Loucy (cell line): Measurements from ENCODE around the gene SP2.

ENCODE experiments used
- H2AFZ ChIP-seq: fragments of 200-600 bp; sonication (generic); 2 replicates; pipeline ENCODE4 v1.6.0; 2016; ENCODE audit warnings: antibody characterized with exemption, mild to moderate bottlenecking, low read length, moderate library complexity
- H3F3A ChIP-seq: fragments of 200-600 bp; 2 replicates; pipeline ENCODE4 v1.6.0; 2016; ENCODE audit warnings: antibody characterized with exemption, low read depth, mild to moderate bottlenecking
- H3K27me3 ChIP-seq: fragments of 200-600 bp; sonication (generic); 2 replicates; pipeline ENCODE4 v1.6.1; 2014; ENCODE audit warnings: low read length, mild to moderate bottlenecking; ENCODE audit not compliant: insufficient read depth, poor library complexity, severe bottlenecking
- H3K36me3 ChIP-seq: fragments of 200-600 bp; sonication (generic); 2 replicates; pipeline ENCODE4 v1.6.1; 2016; ENCODE audit warnings: low read length; ENCODE audit not compliant: insufficient read depth
- H3K4me1 ChIP-seq: fragments of 200-600 bp; sonication (generic); 2 replicates; pipeline ENCODE4 v1.5.1; 2014; ENCODE audit warnings: low read length, mild to moderate bottlenecking; ENCODE audit not compliant: insufficient read depth, poor library complexity, severe bottlenecking
- H3K4me2 ChIP-seq: fragments of 200-600 bp; sonication (generic); 2 replicates; pipeline ENCODE4 v1.6.0; 2014; ENCODE audit warnings: antibody characterized with exemption, low read length, low read depth, mild to moderate bottlenecking; ENCODE audit not compliant: poor library complexity, severe bottlenecking
- H3K4me3 ChIP-seq: fragments of 200-600 bp; sonication (generic); 2 replicates; pipeline ENCODE4 v1.5.1; 2014; ENCODE audit warnings: low read length, mild to moderate bottlenecking, mixed read lengths; ENCODE audit not compliant: poor library complexity, severe bottlenecking
- H3K79me2 ChIP-seq: fragments of 200-600 bp; sonication (generic); 2 replicates; pipeline ENCODE4 v1.6.1; 2014; ENCODE audit warnings: low read length; ENCODE audit not compliant: insufficient read depth
- H3K9ac ChIP-seq: fragments of 200-600 bp; sonication (generic); 2 replicates; pipeline ENCODE4 v1.6.0; 2014; ENCODE audit warnings: mild to moderate bottlenecking, low read depth, low read length, moderate library complexity; ENCODE audit not compliant: poor library complexity, severe bottlenecking
- H3K9me2 ChIP-seq: fragments of 200-600 bp; sonication (generic); replicated peaks from 2 replicates; pipeline ENCODE4 v1.6.1; 2016; ENCODE audit warnings: low read depth, low read length, mixed read lengths
- H3K9me3 ChIP-seq: fragments of 200-600 bp; sonication (generic); 2 replicates; pipeline ENCODE4 v1.6.1; 2014; ENCODE audit warnings: mild to moderate bottlenecking, antibody characterized with exemption, low read length, low read depth; ENCODE audit not compliant: insufficient read depth
- H4K20me1 ChIP-seq: fragments of 200-600 bp; sonication (generic); 2 replicates; pipeline ENCODE4 v1.6.0; 2014; ENCODE audit warnings: antibody characterized with exemption, low read length, mild to moderate bottlenecking; ENCODE audit not compliant: insufficient read depth, poor library complexity, severe bottlenecking
- EZH2phosphoT487 ChIP-seq: fragments of 200-600 bp; IDR thresholded peaks from 2 replicates; pipeline ENCODE4 v1.6.1; 2018; ENCODE audit warnings: antibody characterized with exemption, mild to moderate bottlenecking, moderate library complexity, borderline replicate concordance
- TF ChIP-seq, protein P1 (sequence below): fragments of 200-600 bp; sonication (generic); conservative IDR thresholded peaks from 2 replicates; pipeline ENCODE4 v1.5.1; 2014; ENCODE audit warnings: mild to moderate bottlenecking, antibody characterized with exemption, low read length

SP2 gene

DNA sequence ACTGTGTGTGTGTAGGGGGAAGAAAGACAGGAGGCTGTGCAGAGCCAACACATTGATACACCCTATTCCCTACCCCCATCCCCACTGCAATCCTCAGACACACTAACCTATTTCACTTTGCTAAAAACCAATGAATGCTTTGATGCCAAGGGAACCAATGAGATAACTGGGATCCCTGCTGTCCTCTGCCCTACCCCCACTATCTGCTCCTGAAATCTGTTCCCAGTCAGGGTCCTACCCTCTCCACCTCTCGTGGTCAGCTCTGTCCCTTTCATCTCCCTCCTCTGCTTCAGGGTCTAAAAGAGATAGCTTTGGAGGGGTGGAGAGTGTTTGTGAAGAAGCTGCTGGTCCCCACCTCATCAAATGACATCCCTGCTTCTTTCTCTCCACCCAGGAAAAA, 26.0 kb upstream of the SP2 start:
- Histone ChIP-seq H3F3A (no peaks in the 10 kb centered on the region), H3K9ac (no peak overlapping the region), H3K79me2 (no peaks in the 10 kb centered on the region), H3K4me2 (no peak overlapping the region), H4K20me1 (no peaks in the 10 kb centered on the region), H3K4me1 (no peaks in the 10 kb centered on the region), H3K9me3 (no peaks in the 10 kb centered on the region), H3K36me3 (no peaks in the 10 kb centered on the region), H2AFZ (no peak overlapping the region), H3K9me2 (no peaks in the 10 kb centered on the region), H3K27me3 (no peaks in the 10 kb centered on the region), H3K4me3 (no peak overlapping the region)
- TF ChIP-seq, protein P1, sequence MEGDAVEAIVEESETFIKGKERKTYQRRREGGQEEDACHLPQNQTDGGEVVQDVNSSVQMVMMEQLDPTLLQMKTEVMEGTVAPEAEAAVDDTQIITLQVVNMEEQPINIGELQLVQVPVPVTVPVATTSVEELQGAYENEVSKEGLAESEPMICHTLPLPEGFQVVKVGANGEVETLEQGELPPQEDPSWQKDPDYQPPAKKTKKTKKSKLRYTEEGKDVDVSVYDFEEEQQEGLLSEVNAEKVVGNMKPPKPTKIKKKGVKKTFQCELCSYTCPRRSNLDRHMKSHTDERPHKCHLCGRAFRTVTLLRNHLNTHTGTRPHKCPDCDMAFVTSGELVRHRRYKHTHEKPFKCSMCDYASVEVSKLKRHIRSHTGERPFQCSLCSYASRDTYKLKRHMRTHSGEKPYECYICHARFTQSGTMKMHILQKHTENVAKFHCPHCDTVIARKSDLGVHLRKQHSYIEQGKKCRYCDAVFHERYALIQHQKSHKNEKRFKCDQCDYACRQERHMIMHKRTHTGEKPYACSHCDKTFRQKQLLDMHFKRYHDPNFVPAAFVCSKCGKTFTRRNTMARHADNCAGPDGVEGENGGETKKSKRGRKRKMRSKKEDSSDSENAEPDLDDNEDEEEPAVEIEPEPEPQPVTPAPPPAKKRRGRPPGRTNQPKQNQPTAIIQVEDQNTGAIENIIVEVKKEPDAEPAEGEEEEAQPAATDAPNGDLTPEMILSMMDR, result no peak

- no peak for TF ChIP-seq EZH2phosphoT487
- TF ChIP-seq, protein P1, result no peak
- Histone ChIP-seq H3K9me2 (no peaks in the 10 kb centered on the region), H3K9ac (no peak overlapping the region), H3K9me3 (no peaks in the 10 kb centered on the region), H3K4me3 (no peak overlapping the region), H3K4me1 (no peaks in the 10 kb centered on the region), H3K79me2 (no peaks in the 10 kb centered on the region), H3K36me3 (no peaks in the 10 kb centered on the region), H4K20me1 (no peaks in the 10 kb centered on the region), H3K4me2 (no peak overlapping the region), H2AFZ (no peak overlapping the region), H3F3A (no peaks in the 10 kb centered on the region), H3K27me3 (no peaks in the 10 kb centered on the region)
Observed at GRCh38 chr17:47871048-47871447, 25.0 kb upstream of the SP2 start.

DNA sequence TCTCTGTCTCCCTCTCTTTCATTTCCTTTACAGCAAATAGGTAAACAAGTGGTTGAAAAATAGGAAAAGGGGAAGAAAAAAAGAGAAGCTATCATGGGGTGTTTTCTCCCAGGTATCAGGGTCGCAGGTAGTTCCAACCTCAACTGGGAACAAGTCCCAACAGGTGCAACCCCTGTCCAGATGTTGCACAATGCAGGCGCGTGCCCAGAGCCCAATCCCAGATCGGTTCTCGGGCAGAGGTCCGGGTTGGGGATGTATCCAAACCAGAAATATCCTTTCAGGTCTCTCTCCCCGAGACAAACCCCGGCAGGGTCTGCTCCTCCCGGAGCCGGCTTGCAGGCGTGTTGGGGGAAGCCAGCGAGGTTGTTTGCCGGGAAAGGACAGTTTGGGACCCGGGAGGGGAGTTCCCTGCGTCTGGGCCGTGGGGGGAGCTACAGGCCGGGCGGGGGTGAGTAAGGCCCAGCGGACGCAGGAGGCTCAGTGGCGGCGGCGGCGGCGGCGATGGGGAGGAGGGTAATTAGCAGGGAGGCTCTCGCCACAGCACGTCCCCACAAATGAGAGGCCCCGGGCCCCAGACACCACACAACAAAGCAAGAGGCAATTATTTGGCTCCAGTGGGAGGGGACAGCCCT, 23.9 kb upstream of the SP2 start:
- no peaks in the 10 kb centered on the region for H3K27me3 ChIP-seq
- TF ChIP-seq EZH2phosphoT487, result no peak
- TF ChIP-seq, protein P1, result no peak
- H3K9ac ChIP-seq, result no peak overlapping the region
- H3K36me3 ChIP-seq, result no peaks in the 10 kb centered on the region
- no peaks in the 10 kb centered on the region for H3K9me2 ChIP-seq
- H3K4me1 ChIP-seq, result no peaks in the 10 kb centered on the region
- no peak overlapping the region for H2AFZ ChIP-seq
- no peaks in the 10 kb centered on the region for H3K9me3 ChIP-seq
- no peak overlapping the region for H3K4me3 ChIP-seq
- H3K79me2 ChIP-seq, result no peaks in the 10 kb centered on the region
- H3F3A ChIP-seq, result no peaks in the 10 kb centered on the region
- no peaks in the 10 kb centered on the region for H4K20me1 ChIP-seq
- no peak overlapping the region for H3K4me2 ChIP-seq
